GM10248 (cell line): ENCODE results near the gene PTPN2.

Experiments
- CTCF ChIA-PET: fragments of 300-600 bp; sonication (Branson Sonifier 250); formaldehyde crosslinking; extraction: SDS; loops from one replicate; lab custom pipeline; 2021; ENCODE audit warnings: antibody characterized with exemption; lab: Yijun Ruan, JAX
- POLR2A ChIA-PET: fragments of 350-650 bp; sonication (Branson Sonifier 250); formaldehyde crosslinking; extraction: SDS; loops from one replicate; lab custom pipeline; 2020; ENCODE audit warnings: antibody characterized with exemption; lab: Yijun Ruan, JAX
- DNase-seq: peaks from one replicate; pipeline ENCODE4 v3.0.0; 2012; ENCODE audit errors: extremely low spot score
- TF ChIP-seq, protein P1 (sequence below): IDR thresholded peaks from 2 replicates; pipeline ENCODE4 v1.5.1; 2012; ENCODE audit warnings: mild to moderate bottlenecking, low read depth; ENCODE audit errors: extremely low read depth, missing control alignments, control extremely low read depth

Gene PTPN2

DNA sequence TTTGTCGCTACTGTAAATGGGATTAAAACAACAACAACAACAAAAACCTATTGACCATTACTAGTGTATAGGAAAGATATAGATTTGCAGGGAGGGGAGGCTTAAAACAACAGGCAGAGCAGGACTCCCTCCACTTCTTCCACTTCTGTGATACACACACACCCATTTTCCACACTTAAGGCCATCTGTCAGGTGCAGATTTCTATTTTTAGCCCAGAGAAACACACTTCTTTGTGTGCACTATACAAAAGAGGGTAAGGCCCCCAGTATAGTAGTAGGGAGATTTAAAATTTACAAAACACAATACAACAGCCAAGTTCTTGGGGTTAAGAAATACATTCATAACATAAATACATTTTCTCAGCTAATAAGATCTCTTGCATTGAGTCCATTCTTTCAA is 22.4 kb downstream of the PTPN2 start:
- TF ChIP-seq, protein P1, sequence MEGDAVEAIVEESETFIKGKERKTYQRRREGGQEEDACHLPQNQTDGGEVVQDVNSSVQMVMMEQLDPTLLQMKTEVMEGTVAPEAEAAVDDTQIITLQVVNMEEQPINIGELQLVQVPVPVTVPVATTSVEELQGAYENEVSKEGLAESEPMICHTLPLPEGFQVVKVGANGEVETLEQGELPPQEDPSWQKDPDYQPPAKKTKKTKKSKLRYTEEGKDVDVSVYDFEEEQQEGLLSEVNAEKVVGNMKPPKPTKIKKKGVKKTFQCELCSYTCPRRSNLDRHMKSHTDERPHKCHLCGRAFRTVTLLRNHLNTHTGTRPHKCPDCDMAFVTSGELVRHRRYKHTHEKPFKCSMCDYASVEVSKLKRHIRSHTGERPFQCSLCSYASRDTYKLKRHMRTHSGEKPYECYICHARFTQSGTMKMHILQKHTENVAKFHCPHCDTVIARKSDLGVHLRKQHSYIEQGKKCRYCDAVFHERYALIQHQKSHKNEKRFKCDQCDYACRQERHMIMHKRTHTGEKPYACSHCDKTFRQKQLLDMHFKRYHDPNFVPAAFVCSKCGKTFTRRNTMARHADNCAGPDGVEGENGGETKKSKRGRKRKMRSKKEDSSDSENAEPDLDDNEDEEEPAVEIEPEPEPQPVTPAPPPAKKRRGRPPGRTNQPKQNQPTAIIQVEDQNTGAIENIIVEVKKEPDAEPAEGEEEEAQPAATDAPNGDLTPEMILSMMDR = no peak
- ChIA-PET CTCF (interaction anchor here (0.9 to 5.1 kb wide), 7 partner anchors 11 to 32 kb away, joined by 3 to 21 read pairs (median 5); no protein-coding TSS in a partner anchor), POLR2A (no interaction called here)
- DNase-seq = no peak

DNA sequence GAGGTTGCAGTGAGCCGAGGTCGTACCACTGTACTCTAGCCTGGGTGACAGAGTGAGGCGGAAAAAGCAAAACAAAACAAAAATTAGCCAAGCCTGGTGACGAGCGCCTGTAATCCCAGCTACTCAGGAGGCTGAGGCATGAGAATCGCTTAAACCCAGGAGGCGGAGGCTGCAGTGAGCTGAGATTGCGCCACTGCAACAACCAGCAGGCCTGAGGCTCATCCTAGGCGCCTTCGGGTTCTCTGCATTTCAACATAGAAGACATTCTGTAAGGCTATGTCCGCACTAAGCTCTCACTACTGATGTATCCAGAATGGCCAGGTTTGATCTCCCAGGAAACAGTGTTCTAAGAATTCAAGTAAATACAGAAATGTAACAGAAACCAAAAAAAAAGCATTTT is 23.5 kb downstream of the PTPN2 start:
- ChIA-PET CTCF (interaction anchor here (1.3 kb wide), 1 partner anchor 13 kb away, joined by 4 read pairs; no protein-coding TSS in a partner anchor), POLR2A (no interaction called here)
- DNase-seq = no peak
- TF ChIP-seq, protein P1 = no peak

DNA sequence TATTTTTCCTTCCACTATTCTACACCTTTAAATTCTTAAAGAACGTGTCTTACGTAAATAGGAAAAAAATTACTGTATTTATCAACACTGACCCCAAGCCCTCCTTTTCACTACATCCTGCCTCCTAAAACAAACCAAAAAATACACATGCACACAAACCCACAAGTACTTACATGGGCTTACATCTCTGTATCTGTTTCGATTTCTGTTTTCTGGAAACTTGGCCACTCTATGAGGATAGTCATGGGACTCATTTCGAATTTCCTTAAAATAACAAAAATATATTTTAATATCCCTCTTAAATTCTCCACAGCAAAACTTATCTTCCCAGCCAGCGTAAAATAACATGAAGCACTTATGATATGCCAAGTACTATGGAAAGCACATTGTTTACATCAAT is 25.0 kb downstream of the PTPN2 start:
- ChIA-PET CTCF (no interaction called here), POLR2A (no interaction called here)
- no peak for DNase-seq
- TF ChIP-seq, protein P1 = no peak

DNA sequence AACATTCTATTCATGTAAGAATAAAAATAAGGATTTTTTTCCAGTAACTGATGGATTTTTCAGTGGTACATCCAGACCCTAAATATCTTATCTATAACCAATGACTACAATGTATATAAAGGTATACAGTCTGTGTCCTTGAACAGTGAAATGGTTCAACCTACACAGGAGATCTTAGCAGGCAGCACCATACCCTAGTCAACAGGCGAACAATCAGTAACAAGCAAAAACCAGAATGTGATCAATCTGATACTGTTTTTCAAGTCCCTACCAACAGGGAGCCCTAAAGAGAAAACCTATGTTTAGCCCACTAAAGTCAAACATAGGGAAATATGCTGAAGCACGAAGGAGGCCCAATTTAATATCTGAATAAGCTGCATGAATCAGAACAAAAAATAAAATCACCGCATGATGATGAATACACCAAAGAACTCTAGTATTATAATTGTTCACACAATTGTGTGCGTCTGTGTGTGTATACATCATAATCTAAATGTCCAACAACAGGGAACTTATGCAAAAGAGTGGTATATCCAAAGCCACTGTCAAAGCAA is 26.0 kb downstream of the PTPN2 start:
- ChIA-PET POLR2A (no interaction called here), CTCF (interaction anchor here (3.7 kb wide), 1 partner anchor 14 kb away, joined by 11 read pairs; no protein-coding TSS in a partner anchor)
- no peak for DNase-seq
- TF ChIP-seq, protein P1 = no peak

DNA sequence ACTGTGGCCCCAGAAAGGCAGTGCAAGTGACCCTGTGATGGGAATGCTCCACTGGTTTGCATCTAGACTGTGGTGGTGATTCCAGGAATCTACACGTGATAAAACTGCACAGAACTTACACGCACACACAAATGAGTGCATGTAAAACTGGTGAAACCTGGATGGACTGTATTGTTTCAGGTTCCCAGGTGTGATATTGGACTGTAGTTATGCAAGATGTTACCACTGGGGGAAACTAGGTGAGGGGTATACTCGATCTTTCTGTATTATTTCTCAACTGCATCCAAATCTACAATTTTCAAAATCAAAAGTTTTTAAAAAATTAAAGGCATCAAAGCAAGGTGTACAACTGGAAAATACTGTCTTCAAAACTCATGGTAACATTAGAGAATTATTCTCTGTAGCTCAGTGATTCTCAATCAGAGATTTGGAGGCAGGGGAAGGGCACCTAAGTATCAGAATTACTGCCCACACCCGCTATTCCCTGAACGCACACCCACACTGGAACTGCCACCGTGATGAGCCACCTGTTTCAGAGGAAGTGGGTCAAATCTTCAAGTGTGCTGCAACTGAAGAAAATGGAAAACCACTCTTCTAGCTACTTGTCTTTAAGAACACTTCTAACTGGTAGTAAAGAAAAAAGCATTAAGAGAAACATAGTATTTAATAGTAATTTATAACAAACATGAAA is 26.7 kb downstream of the PTPN2 start:
- DNase-seq = no peak
- CTCF ChIA-PET = interaction anchor here (3.7 kb wide), 1 partner anchor 13 kb away, joined by 11 read pairs; no protein-coding TSS in a partner anchor
- POLR2A ChIA-PET = no interaction called here

DNA sequence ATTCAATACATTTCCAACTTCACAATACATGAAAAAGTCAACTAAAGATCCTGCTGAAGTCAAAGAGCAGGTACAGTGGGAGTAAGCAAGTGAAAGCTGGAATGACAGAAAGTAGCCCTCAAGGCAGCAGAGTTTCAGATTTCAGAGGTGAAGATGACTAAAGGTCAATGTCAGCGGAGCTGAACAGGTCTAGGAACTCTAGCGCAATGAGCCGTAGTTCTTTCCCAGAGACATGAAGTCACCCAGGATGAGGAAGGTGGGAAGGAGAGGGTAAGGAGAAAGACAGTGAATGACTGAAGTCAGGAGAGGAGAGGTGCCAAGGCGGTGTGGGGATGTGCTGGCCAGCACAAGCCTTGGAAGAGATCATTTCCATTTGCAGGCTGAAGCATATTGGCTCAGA is 28.1 kb downstream of the PTPN2 start:
- no peak for DNase-seq
- POLR2A ChIA-PET = no interaction called here
- CTCF ChIA-PET = interaction anchor here (1.0 to 3.7 kb wide), 5 partner anchors 10 to 22 kb away, joined by 3 to 11 read pairs (median 4); no protein-coding TSS in a partner anchor
- TF ChIP-seq, protein P1 = no peak

More for the DNA sequence above, 26.7 kb downstream of the PTPN2 start:
- TF ChIP-seq, protein P1 = no peak
